Keratinocyte (primary cell): Measurements from ENCODE around the gene FNDC3B.

Experiments
- CTCF ChIP-seq, 3 experiments: IDR thresholded peaks in 1 of 3; conservative IDR thresholded peaks in 1 of 3; optimal IDR thresholded peaks in 1 of 3; 2 replicates in 2 of 3; 3 replicates in 1 of 3; pipeline versions ENCODE3 to v1.5.1; 2011; ENCODE audit warnings: low read length in 3 of 3, mild to moderate bottlenecking in 3 of 3, moderate library complexity in 2 of 3, control low read depth in 1 of 3, inconsistent platforms in 1 of 3; ENCODE audit not compliant: insufficient read depth in 2 of 3; ENCODE audit errors: extremely low read depth in 1 of 3
- EZH2 ChIP-seq: IDR thresholded peaks from one replicate; pipeline ENCODE4 v1.6.1; 2012; ENCODE audit warnings: inconsistent platforms, mild to moderate bottlenecking, low read length, moderate library complexity

- TF ChIP-seq CTCF (optimal IDR thresholded peaks at IDR 0.05 in 1 of 3, IDR thresholded peaks at IDR 0.05 in 1 of 3, conservative IDR thresholded peaks at IDR 0.05 in 1 of 3; ENCODE audit: extremely low read depth in 1 of 3, insufficient read depth in 2 of 3, low read length in 3 of 3) (no peak), EZH2 (no peak)
Observed at GRCh38 chr3:172189987-172190603, 150.7 kb downstream of the FNDC3B start.
